Activated naive CD4-positive, alpha-beta T cell treated with anti-CD3 and anti-CD28 coated beads for 36 hours (primary cell): ENCODE measurements around the gene TMEM185B. TPM values are rescaled to one million over a fixed set of nuclear protein-coding genes. Genes with fewer than 3 reads are reported as not detected.

Experiments used
- CTCF ChIA-PET: fragments of 350-600 bp; sonication (Branson Sonifier 250); formaldehyde crosslinking; loops from one replicate; lab custom pipeline; 2021; ENCODE audit warnings: antibody characterized with exemption; lab: Charles Lee
- DNase-seq: peaks from one replicate; pipeline ENCODE4 v3.0.0-alpha.2; 2020
- H3K27ac Mint-ChIP-seq: one replicate; pipeline ENCODE4 v1.8.0; 2021; ENCODE audit warnings: mild to moderate bottlenecking, mixed read lengths
- H3K27me3 Mint-ChIP-seq: one replicate; pipeline ENCODE4 v1.8.0; 2021; ENCODE audit warnings: low read depth, mixed read lengths
- H3K36me3 Mint-ChIP-seq: one replicate; pipeline ENCODE4 v1.8.0; 2021; ENCODE audit warnings: low read depth, mixed read lengths
- H3K4me1 Mint-ChIP-seq: one replicate; pipeline ENCODE4 v1.8.0; 2021; ENCODE audit warnings: low read depth, mixed read lengths
- H3K4me3 Mint-ChIP-seq: one replicate; pipeline ENCODE4 v1.8.0; 2021; ENCODE audit warnings: mild to moderate bottlenecking, moderate library complexity, mixed read lengths
- H3K9me3 Mint-ChIP-seq: one replicate; pipeline ENCODE4 v1.8.0; 2021; ENCODE audit warnings: mixed read lengths
- intact Hi-C: fragments of 100-400 bp; cut with micrococcal nuclease; formaldehyde crosslinking; loops from one replicate; pipeline ENCODE4 v1.15.1; 2023
- total RNA-seq, 2 experiments: library from RNA; stranded (reverse); gene quantifications; one replicate each; pipeline ENCODE4 v1.2.3, GENCODE V29; 2021

Gene TMEM185B
- total RNA-seq, 2 experiments from 2014 or later, result 11.4 to 12.2 TPM

GRCh38 chr2:120258196-120258595, 35.0 kb upstream of the TMEM185B start:
- Mint-ChIP-seq H3K4me1 (peaks cover 40% of the 10 kb centered on the region), H3K27me3 (no peaks in the 10 kb centered on the region)
- CTCF ChIA-PET, result interaction anchor here (0.8 to 1.0 kb wide), 2 partner anchors 27 to 55 kb away, joined by 4 read pairs; no protein-coding TSS in a partner anchor

GRCh38 chr2:120257522-120257921, 34.3 kb upstream of the TMEM185B start:
- H3K4me1 Mint-ChIP-seq, result peaks cover 40% of the 10 kb centered on the region
- CTCF ChIA-PET, result interaction anchor here (0.7 to 1.4 kb wide), 4 partner anchors 26 to 81 kb away, joined by 3 to 4 read pairs (median 3); no protein-coding TSS in a partner anchor
- H3K4me3 Mint-ChIP-seq, result no peak overlapping the region
- no peaks in the 10 kb centered on the region for H3K27me3 Mint-ChIP-seq
- peaks cover 10% of the 10 kb centered on the region for H3K9me3 Mint-ChIP-seq
- intact Hi-C loops, result loop anchor here (10.0 kb wide), 1 partner anchor 893 kb away; the partner anchor contains the start of genes C2orf76 and DBI
- DNase-seq, result no peak
- no peak overlapping the region for H3K27ac Mint-ChIP-seq
- H3K36me3 Mint-ChIP-seq, result peaks cover 8% of the 10 kb centered on the region

More at GRCh38 chr2:120258196-120258595, 35.0 kb upstream of the TMEM185B start:
- Mint-ChIP-seq H3K9me3 (peaks cover 10% of the 10 kb centered on the region), H3K36me3 (peaks cover 8% of the 10 kb centered on the region), H3K4me3 (no peak overlapping the region), H3K27ac (no peak overlapping the region)
- intact Hi-C loops, result loop anchor here (10.0 kb wide), 1 partner anchor 893 kb away; the partner anchor contains the start of genes C2orf76 and DBI
- no peak for DNase-seq

- no peak for DNase-seq
- intact Hi-C loops, result loop anchor here (10.0 kb wide), 1 partner anchor 892 kb away; the partner anchor contains the start of genes C2orf76 and DBI
- CTCF ChIA-PET, result interaction anchor here (1.2 to 1.4 kb wide), 3 partner anchors 25 to 80 kb away, joined by 3 to 4 read pairs (median 3); no protein-coding TSS in a partner anchor
- H3K27me3 Mint-ChIP-seq, result no peaks in the 10 kb centered on the region
- no peak overlapping the region for H3K4me3 Mint-ChIP-seq
- H3K4me1 Mint-ChIP-seq, result peaks cover 46% of the 10 kb centered on the region
- peaks cover 8% of the 10 kb centered on the region for H3K36me3 Mint-ChIP-seq
- no peak overlapping the region for H3K27ac Mint-ChIP-seq
- peaks cover 10% of the 10 kb centered on the region for H3K9me3 Mint-ChIP-seq
These were observed 33.4 kb upstream of the TMEM185B start for GRCh38 chr2:120256651-120257000.

- intact Hi-C loops, result loop anchor here (10.0 kb wide), 1 partner anchor 891 kb away; the partner anchor contains the start of genes C2orf76 and DBI
- Mint-ChIP-seq H3K36me3 (peaks cover 8% of the 10 kb centered on the region), H3K9me3 (peaks cover 10% of the 10 kb centered on the region), H3K4me1 (peaks cover 47% of the 10 kb centered on the region), H3K4me3 (no peak overlapping the region), H3K27ac (no peak overlapping the region), H3K27me3 (no peaks in the 10 kb centered on the region)
- no peak for DNase-seq
- CTCF ChIA-PET, result interaction anchor here (1.1 to 1.6 kb wide), 3 partner anchors 25 to 82 kb away, joined by 3 to 5 read pairs (median 3); no protein-coding TSS in a partner anchor
These were observed 32.9 kb upstream of the TMEM185B start for GRCh38 chr2:120255986-120256650.

- Mint-ChIP-seq H3K4me3 (no peak overlapping the region), H3K4me1 (peaks cover 47% of the 10 kb centered on the region), H3K36me3 (peaks cover 4% of the 10 kb centered on the region), H3K27ac (no peak overlapping the region), H3K27me3 (no peaks in the 10 kb centered on the region), H3K9me3 (peaks cover 2% of the 10 kb centered on the region)
- CTCF ChIA-PET, result interaction anchor here (1.1 to 1.6 kb wide), 2 partner anchors 49 to 80 kb away, joined by 3 to 5 read pairs; no protein-coding TSS in a partner anchor
- intact Hi-C loops, result loop anchor here (10.0 kb wide), 1 partner anchor 890 kb away; the partner anchor contains the start of genes C2orf76 and DBI
- no peak for DNase-seq
These were observed 31.9 kb upstream of the TMEM185B start for GRCh38 chr2:120255071-120255470.

GRCh38 chr2:120254178-120254577, 31.0 kb upstream of the TMEM185B start:
- DNase-seq, result no peak
- H3K27ac Mint-ChIP-seq, result no peak overlapping the region
- H3K4me3 Mint-ChIP-seq, result peak overlapping the region; percentile 87
- peaks cover 4% of the 10 kb centered on the region for H3K36me3 Mint-ChIP-seq
- H3K9me3 Mint-ChIP-seq, result peaks cover 2% of the 10 kb centered on the region
- peaks cover 47% of the 10 kb centered on the region for H3K4me1 Mint-ChIP-seq
- no peaks in the 10 kb centered on the region for H3K27me3 Mint-ChIP-seq
- CTCF ChIA-PET, result interaction anchor here (0.9 to 3.9 kb wide), 2 partner anchors 26 to 59 kb away, joined by 3 to 30 read pairs; no protein-coding TSS in a partner anchor
- intact Hi-C loops, result loop anchor here (10.0 kb wide), 1 partner anchor 889 kb away; the partner anchor contains the start of genes C2orf76 and DBI

GRCh38 chr2:120253021-120253882, 30.1 kb upstream of the TMEM185B start:
- Mint-ChIP-seq H3K36me3 (peaks cover 2% of the 10 kb centered on the region), H3K27ac (peak overlapping the region; percentile 31), H3K27me3 (no peaks in the 10 kb centered on the region), H3K4me1 (peaks cover 47% of the 10 kb centered on the region), H3K4me3 (peak overlapping the region; percentile 87), H3K9me3 (no peaks in the 10 kb centered on the region)
- CTCF ChIA-PET, result interaction anchor here (0.9 to 3.9 kb wide), 3 partner anchors 26 to 60 kb away, joined by 3 to 30 read pairs (median 3); no protein-coding TSS in a partner anchor
- intact Hi-C loops, result loop anchor here (2.0 to 10.0 kb wide), 3 partner anchors 240 to 1484 kb away; partner anchors contain the start of genes C2orf76, DBI, EPB41L5 and NIFK
- DNase-seq, result peak; percentile 50

- H3K36me3 Mint-ChIP-seq, result no peaks in the 10 kb centered on the region
- peaks cover 40% of the 10 kb centered on the region for H3K4me1 Mint-ChIP-seq
- CTCF ChIA-PET, result interaction anchor here (1.2 to 3.9 kb wide), 2 partner anchors 25 to 60 kb away, joined by 3 to 30 read pairs; no protein-coding TSS in a partner anchor
- no peaks in the 10 kb centered on the region for H3K9me3 Mint-ChIP-seq
- peak within 1 kb of the TSS; percentile 96 for H3K4me3 Mint-ChIP-seq
- H3K27ac Mint-ChIP-seq, result peak within 1 kb of the TSS; percentile 74
- intact Hi-C loops, result loop anchor here (1.0 to 10.0 kb wide), 11 partner anchors 20 to 1484 kb away; partner anchors contain the start of genes C2orf76, DBI, EPB41L5 and NIFK
- no peaks in the 10 kb centered on the region for H3K27me3 Mint-ChIP-seq
- DNase-seq, result peak; percentile 99
These were observed 29.2 kb upstream of the TMEM185B start, which contains the start of gene RALB for GRCh38 chr2:120252225-120253020. Gene RALB, plus strand, starts transcription at chr2:120252852. Its CDS starts 25,813 bp downstream, at chr2:120278665.

- DNase-seq, result no peak
- no peaks in the 10 kb centered on the region for H3K36me3 Mint-ChIP-seq
- H3K4me3 Mint-ChIP-seq, result peak overlapping the region; percentile 96
- H3K27ac Mint-ChIP-seq, result peak overlapping the region; percentile 74
- peaks cover 2% of the 10 kb centered on the region for H3K27me3 Mint-ChIP-seq
- CTCF ChIA-PET, result interaction anchor here (3.9 kb wide), 1 partner anchor 61 kb away, joined by 30 read pairs; no protein-coding TSS in a partner anchor
- H3K4me1 Mint-ChIP-seq, result peaks cover 35% of the 10 kb centered on the region
- H3K9me3 Mint-ChIP-seq, result no peaks in the 10 kb centered on the region
- intact Hi-C loops, result loop anchor here (1.0 to 10.0 kb wide), 11 partner anchors 20 to 1485 kb away; partner anchors contain the start of genes C2orf76, DBI, EPB41L5 and NIFK
These were observed 28.7 kb upstream of the TMEM185B start for GRCh38 chr2:120251880-120252224.

- no peak for DNase-seq
- H3K36me3 Mint-ChIP-seq, result no peaks in the 10 kb centered on the region
- H3K27me3 Mint-ChIP-seq, result peaks cover 2% of the 10 kb centered on the region
- H3K4me1 Mint-ChIP-seq, result peaks cover 29% of the 10 kb centered on the region
- no peak overlapping the region for H3K4me3 Mint-ChIP-seq
- CTCF ChIA-PET, result interaction anchor here (3.9 kb wide), 1 partner anchor 62 kb away, joined by 30 read pairs; no protein-coding TSS in a partner anchor
- no peaks in the 10 kb centered on the region for H3K9me3 Mint-ChIP-seq
- H3K27ac Mint-ChIP-seq, result no peak overlapping the region
- intact Hi-C loops, result loop anchor here (10.0 kb wide), 1 partner anchor 886 kb away; the partner anchor contains the start of genes C2orf76 and DBI
These were observed 27.9 kb upstream of the TMEM185B start for GRCh38 chr2:120251078-120251477.
